Fibroblast of upper back skin (primary cell): ENCODE results near the gene LRR1.
"Not testable (repeated sequence)": the region's sequence is repeated elsewhere in the genome, so short reads cannot be mapped to it uniquely, and the experiment has no call there.

Source experiments
- DNase-seq: peaks from one replicate; pipeline ENCODE4 v3.0.0-alpha.2; 2013

Gene LRR1, protein sequence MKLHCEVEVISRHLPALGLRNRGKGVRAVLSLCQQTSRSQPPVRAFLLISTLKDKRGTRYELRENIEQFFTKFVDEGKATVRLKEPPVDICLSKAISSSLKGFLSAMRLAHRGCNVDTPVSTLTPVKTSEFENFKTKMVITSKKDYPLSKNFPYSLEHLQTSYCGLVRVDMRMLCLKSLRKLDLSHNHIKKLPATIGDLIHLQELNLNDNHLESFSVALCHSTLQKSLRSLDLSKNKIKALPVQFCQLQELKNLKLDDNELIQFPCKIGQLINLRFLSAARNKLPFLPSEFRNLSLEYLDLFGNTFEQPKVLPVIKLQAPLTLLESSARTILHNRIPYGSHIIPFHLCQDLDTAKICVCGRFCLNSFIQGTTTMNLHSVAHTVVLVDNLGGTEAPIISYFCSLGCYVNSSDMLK

DNA sequence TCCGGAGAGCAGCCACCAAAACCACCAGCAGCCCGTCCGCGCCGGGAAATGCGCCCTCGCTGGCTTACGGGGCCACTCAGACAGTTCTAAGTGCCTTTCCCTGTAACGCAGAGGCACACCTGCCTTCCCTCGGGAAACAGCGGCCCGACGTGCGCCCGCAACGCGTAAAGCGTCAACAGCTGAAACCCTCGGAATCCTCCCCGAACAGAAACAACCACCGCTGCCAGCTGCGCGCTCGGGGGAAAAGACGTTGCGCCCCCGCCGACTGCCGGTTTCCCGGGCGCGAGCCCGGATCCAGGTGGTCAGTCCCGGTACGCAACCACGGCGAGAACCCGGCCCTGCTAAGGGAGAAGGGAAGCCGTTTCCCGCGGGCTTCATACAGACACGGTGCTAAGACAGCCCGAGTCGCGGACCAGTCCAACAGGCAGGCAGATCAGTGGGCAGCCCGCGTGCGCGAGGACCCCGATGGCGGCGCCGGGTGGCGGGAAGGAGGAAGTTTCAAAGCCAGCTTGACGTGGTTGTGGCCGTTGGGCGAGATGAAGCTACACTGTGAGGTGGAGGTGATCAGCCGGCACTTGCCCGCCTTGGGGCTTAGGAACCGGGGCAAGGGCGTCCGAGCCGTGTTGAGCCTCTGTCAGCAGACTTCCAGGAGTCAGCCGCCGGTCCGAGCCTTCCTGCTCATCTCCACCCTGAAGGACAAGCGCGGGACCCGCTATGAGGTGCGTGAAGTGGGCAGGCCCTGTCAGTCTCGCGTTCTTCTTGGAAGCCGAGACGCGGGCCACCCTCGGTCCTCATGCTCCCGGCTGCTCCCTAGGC, at the start of gene LRR1:
Gene LRR1 (plus strand): TSS at position 456 of the 816 bp plus-strand sequence. CDS start 81 bp downstream, at position 537.
- peak; percentile 77 for DNase-seq

DNA sequence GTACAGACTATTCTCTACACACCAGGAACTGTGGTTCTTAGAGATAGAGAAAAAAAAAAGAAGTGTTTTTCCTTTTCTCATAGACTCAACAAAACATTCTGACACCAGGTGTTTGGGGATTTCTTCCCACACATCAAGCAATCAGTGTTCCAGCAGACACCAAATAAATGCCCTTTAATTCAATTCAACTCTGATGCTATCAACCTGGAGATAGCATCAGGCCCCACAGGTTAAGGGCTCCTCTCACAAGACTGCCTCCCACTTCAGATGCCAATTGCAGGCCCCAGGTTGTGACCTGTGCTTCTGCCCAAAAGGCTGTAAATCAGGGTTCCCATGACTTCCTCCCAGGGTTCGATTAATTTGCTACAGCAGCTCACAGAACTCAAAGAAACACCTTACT, 49.3 kb upstream of the LRR1 start:
- no peak for DNase-seq

DNA sequence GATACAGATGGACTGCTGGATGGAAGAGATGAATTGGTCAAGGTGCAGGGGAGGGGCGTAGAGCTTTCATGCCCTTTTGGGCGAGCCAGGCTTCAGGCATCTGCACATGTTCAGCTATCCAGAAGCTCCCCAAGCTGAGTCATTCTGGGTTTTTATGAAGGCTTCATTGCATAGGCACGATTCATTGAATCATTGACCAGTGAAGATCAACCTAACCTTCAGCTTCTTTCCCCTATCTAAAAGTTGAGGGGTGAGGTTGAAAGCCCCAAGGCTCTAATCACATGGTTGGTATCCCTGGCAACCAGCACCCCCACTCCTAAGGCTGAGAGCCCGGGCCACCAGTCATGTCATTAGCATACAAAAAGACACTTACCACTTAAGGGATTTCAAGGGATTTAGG, 48.9 kb upstream of the LRR1 start:
- peak; percentile 37 for DNase-seq

DNA sequence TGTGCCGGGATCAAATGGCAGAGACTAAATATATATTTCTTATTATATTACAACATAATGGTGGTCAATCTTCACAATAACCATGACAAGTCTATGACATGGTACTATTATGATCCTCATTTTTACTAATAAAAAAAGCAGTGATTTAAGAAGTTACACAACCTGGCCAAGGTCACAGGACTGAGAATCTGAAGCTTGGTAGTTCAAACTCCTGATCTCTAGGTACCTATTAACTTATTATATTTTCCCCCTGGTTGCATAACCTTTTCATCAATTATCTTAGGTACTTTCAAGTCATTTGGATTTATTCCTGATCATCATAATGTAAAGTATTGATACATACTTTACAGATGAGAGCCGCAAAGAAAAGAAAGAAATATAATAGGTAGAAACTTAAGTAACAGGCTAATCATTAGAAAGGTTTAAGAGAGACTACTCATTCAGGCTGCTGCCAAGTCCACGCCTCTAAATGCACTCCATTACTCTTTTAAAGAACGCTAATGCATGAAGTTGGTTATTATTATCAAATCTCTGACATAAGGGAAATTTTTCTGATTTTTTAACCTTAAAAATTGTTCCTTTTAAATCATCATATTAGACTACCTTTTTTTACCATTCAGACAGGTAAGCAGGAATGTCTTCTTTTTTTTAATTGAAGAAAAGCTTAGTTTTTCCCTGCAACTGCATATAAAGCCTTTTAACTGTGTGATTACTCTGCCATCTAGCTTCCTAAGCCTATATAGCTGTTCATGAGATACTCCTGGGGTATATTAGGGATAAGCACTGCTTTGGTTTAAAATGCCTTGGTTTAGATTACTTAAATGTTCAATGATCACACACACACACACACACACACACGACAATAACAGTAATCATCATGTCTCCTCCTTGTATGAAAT, 48.2 kb upstream of the LRR1 start:
- DNase-seq = no peak

DNA sequence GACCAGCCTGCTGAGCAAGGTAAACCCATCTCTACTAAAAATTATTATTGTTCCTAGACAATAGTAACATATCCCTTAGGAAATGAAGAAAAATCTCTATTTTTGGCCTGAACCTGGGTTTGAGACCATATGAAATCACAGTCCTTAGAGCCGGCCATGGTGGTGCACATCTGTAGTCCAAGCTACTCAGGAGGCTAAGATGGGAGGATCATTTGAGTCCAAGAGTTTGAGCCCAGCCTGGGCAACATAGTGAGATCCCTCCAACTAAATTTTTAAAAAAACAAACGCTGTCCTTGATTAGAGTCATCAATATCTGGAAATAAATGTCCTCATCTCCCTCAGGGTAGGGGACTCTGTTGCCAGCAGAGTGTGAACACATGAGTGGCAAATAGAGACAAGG, 47.2 kb upstream of the LRR1 start:
- DNase-seq = no peak

DNA sequence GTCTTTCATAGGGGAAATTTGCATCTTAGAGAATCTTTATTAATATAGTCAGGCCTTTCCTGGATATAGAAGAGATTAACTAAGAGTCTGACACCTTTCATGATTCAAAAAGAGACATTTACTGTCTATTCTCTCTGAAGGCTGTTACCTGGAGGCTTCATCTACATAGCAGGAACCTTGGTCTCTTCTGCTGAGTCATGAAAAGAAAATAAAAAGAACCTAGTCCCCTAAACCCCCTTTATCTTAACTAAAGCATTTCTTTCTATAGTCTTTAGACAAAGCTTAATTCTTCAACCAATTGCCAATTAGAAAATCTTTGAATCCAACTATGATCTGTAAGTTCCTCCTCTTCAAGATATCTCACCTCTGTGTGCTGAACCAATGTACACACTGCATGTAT, 45.6 kb upstream of the LRR1 start:
- no peak for DNase-seq

DNA sequence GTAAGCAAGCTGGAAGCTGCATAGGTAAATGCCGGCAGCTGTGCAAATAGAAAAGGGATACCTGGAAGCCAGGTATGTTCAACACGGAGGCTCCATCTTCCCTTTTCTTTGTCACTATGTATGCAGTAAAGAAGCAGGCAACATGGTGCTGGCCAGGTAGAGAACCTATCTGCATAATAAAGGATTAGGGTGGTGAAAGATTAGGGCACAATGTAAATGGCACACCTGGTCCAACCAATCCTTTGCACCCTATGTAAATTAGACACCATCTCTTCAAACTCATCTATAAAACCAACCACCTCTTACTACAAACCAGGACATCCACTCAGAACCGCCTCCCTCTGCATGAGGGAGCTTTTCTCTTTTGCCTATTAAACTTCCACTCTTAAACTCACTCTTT, 44.8 kb upstream of the LRR1 start:
- DNase-seq = no peak

DNA sequence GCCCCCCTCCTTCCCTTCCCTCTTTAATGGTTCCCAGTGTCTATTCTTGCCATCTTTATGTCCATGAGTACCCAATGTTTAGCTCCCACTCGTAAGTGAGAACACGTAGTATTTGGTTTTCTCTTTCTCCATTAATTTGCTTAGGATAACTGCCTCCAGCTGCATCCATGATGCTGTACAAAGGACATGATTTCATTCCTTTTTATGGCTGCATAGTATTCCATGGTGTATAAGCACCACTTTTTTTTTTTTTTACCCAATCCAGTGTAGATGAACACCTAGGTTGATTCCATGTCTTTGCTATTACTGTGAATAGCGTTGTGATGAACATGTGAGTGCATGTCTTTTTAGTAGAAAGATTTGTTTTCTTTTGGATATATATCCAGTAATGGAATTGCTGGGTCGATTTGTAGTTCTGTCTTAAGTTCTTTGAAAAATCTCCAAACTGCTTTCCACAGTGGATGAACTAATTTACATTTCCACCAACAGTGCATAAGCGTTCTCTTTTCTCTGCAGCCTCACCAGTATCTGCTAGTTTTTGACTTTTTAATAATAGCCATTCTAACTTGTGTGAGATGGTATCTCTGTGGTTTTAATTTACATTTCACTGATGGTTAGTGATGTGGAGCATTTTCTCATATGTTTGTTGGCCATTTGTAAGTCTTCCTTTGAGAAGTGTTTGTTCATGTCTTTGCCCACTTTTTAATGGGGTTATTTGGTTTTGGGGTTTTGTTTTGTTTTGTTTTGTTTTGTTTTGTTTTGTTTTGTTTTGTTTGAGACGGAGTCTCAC, 38.6 kb upstream of the LRR1 start:
- DNase-seq = no peak

DNA sequence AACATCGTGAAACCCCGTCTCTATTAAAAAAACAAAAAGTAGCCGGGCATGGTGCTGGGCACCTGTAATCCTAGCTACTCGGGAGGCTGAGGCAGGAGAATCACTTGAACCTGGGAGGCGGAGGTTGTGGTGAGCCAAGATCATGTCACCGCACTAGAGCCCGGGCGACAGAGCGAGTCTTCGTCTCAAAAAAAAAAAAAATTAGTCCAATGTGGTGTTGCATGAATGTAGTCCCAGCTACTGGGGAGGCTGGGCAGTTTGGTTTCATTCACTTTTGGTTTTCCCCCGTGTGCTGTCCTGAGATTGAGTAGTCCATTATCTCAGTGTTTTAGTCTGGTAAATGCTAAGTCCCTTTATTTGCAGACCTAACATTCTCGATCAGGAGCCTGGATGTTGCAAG, 32.0 kb upstream of the LRR1 start:
- no peak for DNase-seq

DNA sequence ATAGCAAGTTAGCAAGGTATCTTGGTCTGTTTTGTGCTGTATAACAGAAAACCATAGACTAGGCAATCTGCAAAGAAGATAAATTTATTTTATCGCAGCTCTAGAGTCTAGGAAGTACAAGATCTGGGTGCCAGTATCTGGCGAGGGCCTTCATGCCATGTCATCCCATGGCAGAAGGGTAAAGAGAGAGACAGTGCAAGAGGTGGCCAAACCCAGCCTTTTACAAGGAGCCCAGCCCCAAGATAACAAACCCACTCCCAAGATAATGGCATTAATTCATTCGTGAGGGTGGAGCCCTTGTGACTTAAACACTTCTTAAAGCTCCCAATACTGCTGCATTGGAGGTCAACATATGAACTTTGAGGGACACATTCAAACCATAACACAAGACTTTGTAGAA, 29.5 kb upstream of the LRR1 start:
- no peak for DNase-seq

DNA sequence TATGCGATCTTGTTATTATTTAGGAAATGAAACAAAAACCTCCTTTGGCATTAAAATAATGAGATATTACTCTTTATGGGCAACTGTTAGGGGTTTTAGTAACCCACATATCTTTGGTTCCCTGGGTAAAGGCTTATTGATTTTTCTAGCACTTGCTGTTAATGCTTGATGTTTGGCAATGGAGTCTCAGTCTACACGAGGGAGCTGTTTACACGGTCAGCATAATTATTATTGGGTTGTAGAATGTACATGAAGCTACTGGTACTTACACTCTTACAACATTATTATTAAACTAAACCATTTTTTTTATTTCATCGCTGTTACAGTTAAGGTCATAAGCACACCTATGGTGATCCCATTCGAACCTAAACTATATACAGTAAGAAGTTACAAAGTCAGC, 24.7 kb upstream of the LRR1 start:
- no peak for DNase-seq

DNA sequence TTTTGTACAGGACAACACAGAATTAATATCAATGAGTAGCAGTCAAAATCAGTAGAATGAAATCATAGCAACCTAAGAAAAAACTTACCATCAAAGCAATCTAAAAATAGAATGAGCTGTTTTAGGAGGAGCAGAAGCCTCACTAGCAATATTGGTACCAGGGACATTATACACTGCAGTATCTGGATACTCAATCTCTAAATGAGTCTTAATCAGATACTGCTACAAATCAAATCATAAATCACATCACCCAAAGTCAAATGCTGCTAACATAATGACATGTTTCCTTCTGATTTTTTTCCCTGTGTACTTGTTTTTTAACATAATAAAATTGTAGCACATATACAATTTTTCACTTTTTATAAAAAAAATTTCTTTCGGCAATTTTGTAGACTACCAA, 20.6 kb upstream of the LRR1 start:
- DNase-seq = no peak

DNA sequence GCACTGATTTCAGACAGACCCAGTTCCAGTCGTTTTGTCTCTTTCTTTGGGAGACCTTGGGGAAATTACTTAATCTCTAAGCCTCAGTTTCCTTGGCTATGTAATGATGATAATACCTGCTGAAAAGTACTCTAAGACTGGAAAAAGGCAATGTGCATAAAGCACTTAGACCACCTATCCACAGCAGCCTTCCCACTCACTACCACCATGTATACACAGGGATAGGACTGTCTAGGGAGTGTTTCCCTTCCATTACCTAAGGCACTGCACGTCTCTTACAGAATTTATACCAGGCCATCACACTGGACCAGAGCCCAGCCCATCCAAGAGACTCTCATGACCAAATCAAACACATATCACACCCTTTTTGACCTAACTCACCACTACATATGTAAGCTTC, 18.9 kb upstream of the LRR1 start:
- DNase-seq = no peak

DNA sequence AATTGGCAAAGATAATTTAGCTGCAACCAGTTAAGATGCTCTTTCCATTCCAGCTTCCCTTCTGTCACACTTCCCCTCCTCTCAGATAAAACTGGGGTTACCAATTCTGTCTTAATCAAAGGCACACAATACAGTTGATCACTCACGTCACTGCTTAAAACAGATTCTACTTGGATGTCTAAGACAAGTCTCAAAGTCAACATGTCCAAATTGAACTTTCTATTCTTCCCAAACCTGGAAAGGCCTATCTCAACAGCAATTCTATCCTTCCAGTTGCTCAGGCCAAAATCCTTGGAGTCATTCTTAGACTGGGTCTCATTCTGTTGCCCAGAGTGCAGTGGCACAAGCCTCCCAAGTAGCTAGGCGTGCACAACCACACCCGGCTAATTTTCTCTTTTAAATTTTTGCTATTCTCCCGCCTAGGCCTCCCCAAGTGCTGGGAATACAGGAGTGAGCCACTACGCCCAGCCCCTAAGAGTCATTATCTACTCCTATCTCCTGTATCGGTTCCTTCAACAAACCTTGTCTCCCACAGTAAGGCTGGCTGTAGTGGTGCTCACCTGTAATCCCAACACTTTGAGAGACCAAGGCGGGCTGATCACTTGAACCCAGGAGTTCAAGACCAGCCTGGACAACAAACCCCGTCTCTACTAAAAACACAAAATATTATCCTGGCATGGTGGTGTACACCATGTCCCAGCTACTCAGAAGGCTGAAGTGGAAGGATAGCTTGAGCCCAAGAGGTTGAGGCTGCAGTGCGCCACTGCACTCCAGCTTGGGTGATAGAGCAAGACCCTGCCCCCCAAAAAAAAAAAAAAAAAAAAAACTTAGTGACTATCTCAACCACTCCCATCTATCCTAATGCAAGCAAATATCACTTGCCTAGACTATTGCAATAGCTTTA, 17.3 kb upstream of the LRR1 start:
- DNase-seq = no peak

DNA sequence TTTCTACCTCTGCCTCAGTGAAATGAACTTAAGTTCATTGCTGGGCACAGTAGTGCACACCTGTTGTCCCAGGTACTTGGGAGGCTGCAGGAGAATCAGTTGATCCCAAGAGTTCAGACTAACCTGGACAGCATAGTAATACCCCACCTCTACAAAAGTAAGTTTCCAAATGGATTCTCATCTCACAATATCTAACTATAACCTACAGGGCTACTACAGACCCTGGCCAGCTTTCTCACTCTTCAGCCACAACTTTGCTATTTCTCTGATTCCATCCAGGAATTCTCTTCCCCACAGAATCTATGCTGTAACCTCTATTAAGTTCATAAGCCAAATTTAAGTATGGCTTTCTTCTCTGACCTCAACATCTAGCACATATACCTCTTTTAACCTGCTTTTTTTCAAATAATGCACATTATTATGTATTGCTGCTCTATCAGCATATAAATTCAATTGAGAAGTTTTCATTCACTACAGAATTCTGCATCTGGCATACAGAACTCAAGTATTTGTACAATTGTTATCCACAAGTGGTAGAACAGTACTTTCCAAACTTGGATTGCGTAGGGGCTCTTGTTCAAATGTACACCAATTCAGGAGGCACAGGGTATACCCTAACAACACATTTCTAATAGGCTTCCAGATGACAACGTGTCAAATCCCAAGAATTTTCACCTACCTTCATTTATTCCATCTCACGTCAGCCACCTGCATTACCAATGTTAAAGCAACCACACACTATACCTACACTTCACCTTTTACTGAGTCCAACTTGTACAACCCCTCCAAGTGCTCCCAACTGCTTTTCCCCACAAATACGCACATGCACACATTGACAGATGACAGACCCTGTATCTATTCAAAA, 16.4 kb upstream of the LRR1 start:
- no peak for DNase-seq

DNA sequence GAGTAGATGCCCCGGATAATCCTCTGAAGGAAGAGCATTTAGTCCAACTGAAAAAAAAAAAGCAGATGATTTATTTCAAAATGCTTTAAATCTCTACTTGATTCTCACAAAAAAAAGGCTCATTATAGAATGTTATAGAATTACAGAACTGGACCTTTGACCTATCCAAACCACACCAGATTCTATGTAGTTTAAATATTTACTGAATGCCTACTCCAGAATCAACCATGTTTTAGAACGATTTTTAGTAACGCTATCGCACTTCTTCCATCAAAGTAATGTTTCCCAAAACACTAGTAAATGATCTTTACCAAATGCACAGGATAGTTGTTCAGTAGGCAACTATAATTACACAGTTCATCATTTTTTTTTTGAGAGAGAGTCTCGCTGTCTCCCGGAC, 15.1 kb upstream of the LRR1 start:
- no peak for DNase-seq

DNA sequence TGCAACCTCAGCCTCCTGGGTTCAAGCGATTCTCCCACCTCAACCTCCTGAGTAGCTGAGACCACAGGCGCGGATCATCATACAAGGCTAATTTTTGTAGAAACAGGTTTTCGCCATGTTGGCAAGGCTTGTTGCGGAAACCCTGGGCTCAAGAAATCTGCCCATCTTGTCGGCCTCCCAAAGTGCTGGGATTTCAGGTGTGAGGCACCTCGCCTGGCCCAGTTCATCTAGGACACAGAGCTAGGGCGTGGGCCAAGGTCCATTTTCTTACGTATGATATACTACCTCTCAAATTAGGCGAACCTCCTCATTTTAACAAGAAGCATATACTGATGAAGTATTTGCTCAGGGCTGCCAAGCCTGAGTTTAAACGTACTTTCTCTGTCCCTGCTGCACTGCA, 14.7 kb upstream of the LRR1 start:
- DNase-seq = no peak

DNA sequence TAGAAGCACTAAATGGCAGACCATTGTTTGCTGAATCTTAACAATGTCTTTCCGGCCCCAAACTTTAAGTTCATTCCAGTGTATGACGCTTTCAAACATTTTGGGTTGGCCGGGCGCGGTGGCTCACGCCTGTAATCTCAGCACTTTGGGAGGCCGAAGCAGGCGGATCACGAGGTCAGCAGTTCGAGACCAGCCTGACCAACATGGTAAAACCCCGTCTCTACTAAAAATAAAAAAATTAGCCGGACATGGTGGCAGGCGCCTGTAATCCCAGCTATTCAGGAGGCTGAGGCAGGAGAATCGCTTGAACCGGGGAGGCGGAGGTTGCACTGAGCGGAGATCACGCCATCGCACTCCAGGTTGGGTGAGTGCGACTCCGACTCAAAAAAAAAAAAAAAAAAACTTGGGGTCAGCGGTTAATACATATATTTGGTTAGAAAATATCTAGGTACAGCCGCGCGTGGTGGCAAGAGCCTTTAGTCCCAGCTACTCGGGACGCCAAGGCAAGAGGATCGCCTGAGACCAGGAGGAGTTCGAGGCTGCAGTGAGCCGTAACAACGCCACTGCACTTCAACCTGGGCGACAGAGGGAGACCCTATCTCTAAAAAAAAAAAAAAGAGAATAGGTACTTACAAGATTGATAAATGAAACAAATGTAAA, 13.6 kb upstream of the LRR1 start:
- DNase-seq = not testable (repeated sequence)

DNA sequence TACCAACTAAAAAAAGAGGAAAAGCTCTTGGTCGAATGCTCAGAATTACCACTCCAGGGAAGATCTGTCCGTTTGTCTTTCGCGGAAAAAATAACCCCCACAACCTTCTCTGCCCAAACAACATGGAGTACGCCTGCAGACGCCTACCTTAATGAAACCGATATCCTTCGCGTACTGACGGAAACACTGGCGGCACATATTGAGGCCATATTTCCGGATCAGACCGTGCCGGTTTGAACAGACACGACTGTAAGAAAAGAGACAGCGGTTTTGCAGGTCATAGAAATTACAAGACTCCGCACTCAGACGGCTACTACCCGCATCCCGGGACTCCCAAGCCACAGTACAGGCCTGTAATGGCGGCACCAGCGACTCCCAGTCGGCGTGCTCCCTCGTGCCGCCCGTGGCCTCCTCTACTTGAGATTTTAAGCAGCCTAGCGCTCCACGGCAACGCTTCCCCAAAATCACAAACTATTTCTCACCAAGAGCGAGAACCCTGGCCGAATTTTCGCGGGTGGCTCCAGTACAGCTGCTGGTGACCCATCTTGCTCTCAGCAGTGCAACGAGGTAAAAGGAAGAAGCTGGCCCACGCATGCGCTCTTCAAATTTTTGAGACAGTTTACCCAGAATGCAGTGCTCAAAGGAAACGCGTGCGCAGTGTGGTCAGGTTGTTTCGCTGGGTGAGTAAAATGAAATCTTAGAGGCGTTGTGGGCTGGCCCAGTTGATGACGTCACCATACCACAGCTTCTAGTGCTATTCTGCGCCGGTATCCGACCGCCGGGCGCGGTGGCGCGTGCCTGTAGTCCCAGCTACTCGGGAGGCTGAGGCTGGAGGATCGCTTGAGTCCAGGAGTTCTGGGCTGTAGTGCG, 12.7 kb upstream of the LRR1 start, which contains the start of gene RPS29:
Gene RPS29 (minus strand): TSS at position 578 of the 870 bp plus-strand sequence. CDS start 34 bp downstream, at position 544.
- DNase-seq = peak; percentile 100
